Mucosa of stomach (tissue), 1 donor: ENCODE data around the gene SAYSD1.
A peak's percentile ranks its signal among the peaks of the same experiment; 100 is the strongest.
"Not testable (repeated sequence)": the region's sequence is repeated elsewhere in the genome, so short reads cannot be mapped to it uniquely, and the experiment has no call there.

Experiments
- H3K27me3 ChIP-seq: one replicate; pipeline ENCODE4 v1.7.0; 2013; ENCODE audit warnings: mild to moderate bottlenecking, low read length; ENCODE audit not compliant: control insufficient read depth, insufficient read depth
- H3K36me3 ChIP-seq: one replicate; pipeline ENCODE4 v1.7.0; 2013; ENCODE audit warnings: low read length; ENCODE audit not compliant: control insufficient read depth, insufficient read depth
- H3K4me1 ChIP-seq: one replicate; pipeline ENCODE4 v1.7.0; 2013; ENCODE audit warnings: mild to moderate bottlenecking, low read length; ENCODE audit not compliant: control insufficient read depth, insufficient read depth
- H3K4me3 ChIP-seq: one replicate; pipeline ENCODE4 v1.7.0; 2013; ENCODE audit warnings: low read length
- H3K9ac ChIP-seq: one replicate; pipeline ENCODE4 v1.7.0; 2013; ENCODE audit warnings: mild to moderate bottlenecking, low read length, moderate library complexity
- H3K9me3 ChIP-seq: one replicate; pipeline ENCODE4 v1.7.0; 2013; ENCODE audit warnings: mild to moderate bottlenecking, low read length, moderate library complexity; ENCODE audit not compliant: control insufficient read depth
- donor health status: Pancreatic carcinoma.

Gene SAYSD1

DNA sequence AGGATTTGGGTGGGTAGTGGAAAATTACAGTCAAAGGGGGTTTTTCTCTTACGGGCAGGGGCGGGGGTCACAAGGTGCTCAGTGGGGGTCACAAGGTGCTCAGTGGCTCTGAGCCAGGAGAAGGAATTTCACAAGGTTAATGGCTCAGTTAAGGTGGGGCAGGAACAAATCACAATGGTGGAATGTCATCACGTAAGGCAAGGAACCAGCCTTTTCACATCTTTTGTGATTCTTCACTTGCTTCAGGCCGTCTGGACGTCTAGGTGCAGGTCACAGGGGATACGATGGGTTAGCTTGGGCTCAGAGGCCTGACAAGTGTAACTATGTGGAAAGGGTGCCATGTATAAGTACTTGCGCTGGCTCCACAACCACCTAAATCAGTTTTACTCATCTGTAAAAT is 21.2 kb upstream of the SAYSD1 start:
- not testable (repeated sequence) for H3K36me3 ChIP-seq, H3K9me3 ChIP-seq, H3K4me1 ChIP-seq, H3K27me3 ChIP-seq, H3K4me3 ChIP-seq, H3K9ac ChIP-seq

DNA sequence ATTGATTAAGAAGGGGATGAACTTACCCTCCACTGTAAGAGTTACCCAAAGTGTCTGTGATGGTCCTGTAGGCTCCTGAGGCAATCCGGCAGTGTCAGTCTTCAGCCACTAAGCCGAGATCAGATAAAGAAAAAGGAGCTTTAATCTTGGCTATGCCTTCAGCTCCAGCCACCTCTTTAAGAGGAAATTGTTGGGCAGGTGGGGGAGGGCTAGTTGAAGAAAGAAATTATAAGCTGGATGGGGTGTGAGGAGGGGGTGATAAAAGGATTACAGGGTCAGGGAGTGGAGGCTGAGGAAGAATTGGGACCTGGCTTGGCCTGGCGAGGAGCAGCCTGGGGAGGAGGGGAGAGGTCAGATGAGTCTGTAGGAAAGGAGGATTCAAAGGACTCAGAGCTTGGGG is 19.8 kb upstream of the SAYSD1 start:
- H3K36me3 ChIP-seq, H3K9ac ChIP-seq, H3K4me1 ChIP-seq, H3K9me3 ChIP-seq, H3K4me3 ChIP-seq, H3K27me3 ChIP-seq: not testable (repeated sequence)

DNA sequence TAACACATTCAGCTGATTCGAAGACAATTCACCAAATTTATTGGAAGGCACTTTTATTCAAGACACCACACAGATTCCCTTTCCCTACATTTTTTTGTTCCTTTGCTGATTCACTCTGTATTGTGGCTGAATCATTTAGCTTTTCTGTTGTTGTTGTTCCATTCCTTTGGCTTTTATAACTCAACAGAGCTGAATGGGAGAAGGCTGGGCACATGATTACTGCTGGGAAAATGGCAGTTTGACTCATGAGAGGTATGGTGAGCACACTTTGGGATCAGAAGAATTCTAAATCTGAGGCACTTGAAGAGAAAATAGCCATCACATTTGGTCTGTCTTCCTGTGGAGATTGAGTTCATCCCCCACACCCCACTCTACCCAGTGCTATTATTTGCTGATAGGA is 15.7 kb upstream of the SAYSD1 start:
- H3K4me3 ChIP-seq = no peak overlapping the region
- no peaks in the 10 kb centered on the region for H3K36me3 ChIP-seq
- no peak overlapping the region for H3K9ac ChIP-seq
- no peaks in the 10 kb centered on the region for H3K4me1 ChIP-seq
- no peaks in the 10 kb centered on the region for H3K27me3 ChIP-seq
- no peaks in the 10 kb centered on the region for H3K9me3 ChIP-seq

DNA sequence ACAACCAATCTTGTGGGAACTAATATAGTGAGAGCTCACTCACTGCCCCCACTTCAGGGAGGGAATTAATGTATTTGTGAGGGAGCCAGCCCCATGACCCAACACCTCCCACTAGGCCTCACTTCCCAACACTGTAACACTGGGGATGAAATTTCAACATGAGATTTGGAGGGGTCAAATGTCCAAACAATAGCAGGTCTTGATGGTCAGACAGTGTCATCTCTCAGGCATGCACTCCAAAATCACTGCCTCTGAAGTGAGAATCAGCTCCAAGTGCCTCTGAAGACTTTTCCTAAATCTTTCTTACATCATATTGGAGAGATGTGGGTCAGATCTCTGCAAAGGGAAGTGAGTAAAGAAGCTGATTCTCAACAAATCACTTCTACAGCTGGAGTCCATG is 13.8 kb upstream of the SAYSD1 start:
- Histone ChIP-seq H3K4me1 (no peaks in the 10 kb centered on the region), H3K36me3 (no peaks in the 10 kb centered on the region), H3K4me3 (no peak overlapping the region), H3K27me3 (no peaks in the 10 kb centered on the region), H3K9me3 (no peaks in the 10 kb centered on the region), H3K9ac (no peak overlapping the region)

DNA sequence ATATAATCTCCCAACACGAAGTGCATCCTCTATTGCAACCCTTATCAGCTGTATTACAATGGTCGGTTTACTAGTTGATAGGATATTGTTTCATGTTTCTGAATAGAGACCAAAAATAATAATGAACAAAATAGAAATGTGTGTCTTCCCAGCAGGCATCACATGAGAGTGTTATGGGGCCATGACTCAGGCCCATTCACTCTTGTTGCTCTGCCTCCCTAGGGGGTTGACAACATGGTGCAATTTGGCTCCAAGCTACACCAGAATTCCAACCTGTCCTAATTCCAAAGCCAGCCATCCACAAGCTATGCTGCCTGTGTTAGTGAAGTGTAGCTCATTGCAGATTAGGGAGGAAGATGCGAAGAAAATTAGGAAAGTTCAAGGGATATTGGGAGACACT is 13.1 kb upstream of the SAYSD1 start:
- H3K4me1 ChIP-seq = no peaks in the 10 kb centered on the region
- H3K9me3 ChIP-seq = no peaks in the 10 kb centered on the region
- no peak overlapping the region for H3K9ac ChIP-seq
- H3K27me3 ChIP-seq = no peaks in the 10 kb centered on the region
- H3K4me3 ChIP-seq = no peak overlapping the region
- no peaks in the 10 kb centered on the region for H3K36me3 ChIP-seq

DNA sequence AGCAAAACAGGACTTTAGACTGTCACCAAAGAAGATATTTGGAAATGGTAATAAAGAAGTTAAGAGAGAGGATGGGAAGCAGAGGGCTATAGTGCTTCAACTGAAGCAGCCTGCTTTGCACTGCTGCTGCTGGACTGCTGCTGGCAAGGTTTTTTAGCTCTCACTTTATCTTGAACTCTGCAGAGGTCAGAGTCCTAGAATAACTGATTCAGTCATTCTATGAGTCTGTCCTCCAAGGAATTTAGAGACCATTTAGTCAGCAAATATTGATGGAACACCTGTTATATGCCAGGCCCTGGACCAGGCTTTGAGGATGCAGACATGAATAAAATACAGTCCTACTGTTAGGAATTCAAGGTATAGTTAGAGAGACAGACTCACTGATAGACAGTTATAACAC is 9.1 kb upstream of the SAYSD1 start:
- H3K27me3 ChIP-seq = no peaks in the 10 kb centered on the region
- H3K4me1 ChIP-seq = no peaks in the 10 kb centered on the region
- H3K9me3 ChIP-seq = no peaks in the 10 kb centered on the region
- no peaks in the 10 kb centered on the region for H3K36me3 ChIP-seq
- no peak overlapping the region for H3K4me3 ChIP-seq
- no peak overlapping the region for H3K9ac ChIP-seq

DNA sequence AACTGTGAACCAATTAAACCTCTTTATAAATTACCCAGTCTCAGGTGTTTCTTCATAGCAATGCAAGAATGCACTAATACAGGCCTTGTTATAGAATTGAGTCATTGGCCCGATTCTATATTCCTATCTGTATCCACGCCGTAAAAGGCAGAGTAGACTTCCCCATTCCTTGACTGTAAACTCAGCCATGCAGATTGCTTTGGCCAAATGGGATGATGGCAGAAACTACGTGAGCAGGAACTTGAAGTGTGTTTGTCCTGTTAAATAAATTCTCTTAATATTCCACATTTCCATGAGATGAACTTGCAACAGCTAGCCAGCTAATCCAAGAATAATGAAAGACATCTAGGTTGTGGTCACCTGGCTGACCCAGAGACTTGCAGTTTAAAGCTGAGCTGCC is 3.9 kb upstream of the SAYSD1 start:
- Histone ChIP-seq H3K4me3 (no peak overlapping the region), H3K4me1 (peaks cover 10% of the 10 kb centered on the region), H3K9ac (no peak overlapping the region), H3K36me3 (no peaks in the 10 kb centered on the region), H3K27me3 (no peaks in the 10 kb centered on the region), H3K9me3 (no peaks in the 10 kb centered on the region)

DNA sequence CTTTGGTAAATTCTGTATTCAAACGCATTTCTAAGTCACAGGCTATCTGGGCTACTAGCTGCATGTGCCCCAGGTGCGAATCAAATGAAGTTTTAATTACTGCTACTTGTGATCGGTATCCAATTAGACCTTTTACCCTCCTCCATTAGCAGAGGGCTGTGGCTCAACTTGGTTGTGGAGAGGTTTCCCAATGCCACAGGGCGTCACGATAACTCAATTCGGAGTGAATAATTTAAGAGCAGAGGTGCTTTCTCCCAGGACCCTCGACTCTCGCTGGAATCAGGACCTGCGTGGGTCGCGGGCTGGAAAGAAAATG is 640 bp downstream of the SAYSD1 start:
- Histone ChIP-seq H3K4me3 (peak overlapping the region; percentile 71), H3K4me1 (peaks cover 10% of the 10 kb centered on the region), H3K9me3 (no peaks in the 10 kb centered on the region), H3K36me3 (no peaks in the 10 kb centered on the region), H3K27me3 (no peaks in the 10 kb centered on the region), H3K9ac (peak overlapping the region; percentile 71)

DNA sequence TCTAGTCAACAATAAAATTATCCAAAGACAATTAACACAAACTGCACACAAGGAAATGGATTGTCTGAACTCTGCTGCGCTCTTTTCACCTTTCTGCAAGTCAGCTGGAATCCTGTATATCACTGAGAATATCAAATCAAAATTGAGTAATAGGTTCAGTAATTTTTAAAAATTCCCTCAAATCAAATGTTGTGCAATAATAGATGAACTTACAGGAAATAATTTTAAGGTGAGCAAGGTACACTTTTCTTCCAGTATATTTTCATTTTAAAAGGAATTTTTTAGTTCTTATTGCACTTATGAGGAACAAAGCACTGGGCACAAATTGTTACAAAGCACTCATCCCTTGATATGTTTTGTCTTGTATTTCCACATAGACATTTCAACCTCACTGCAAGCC is 1.2 kb downstream of the SAYSD1 start:
- H3K27me3 ChIP-seq = no peaks in the 10 kb centered on the region

DNA sequence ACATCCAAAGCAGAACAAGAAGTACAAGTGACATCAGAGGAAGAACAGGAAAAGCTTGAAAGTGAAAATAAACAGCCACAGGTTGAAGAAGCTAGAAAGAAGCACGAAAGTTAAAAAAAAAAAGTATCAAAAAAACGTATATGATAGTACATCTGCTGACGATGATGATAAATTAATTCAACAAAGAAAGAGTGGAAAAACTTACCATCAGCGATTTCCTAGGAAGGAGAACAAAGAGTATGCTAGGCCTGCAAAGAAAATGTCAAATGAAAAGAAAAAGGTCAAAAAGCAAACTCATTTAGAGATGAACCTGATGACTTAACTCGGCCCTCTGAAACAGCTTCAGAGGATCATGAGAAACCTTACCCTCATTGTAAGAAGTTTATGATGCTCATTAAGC is 3.7 kb downstream of the SAYSD1 start:
- peaks cover 21% of the 10 kb centered on the region for H3K4me1 ChIP-seq
- H3K27me3 ChIP-seq = no peaks in the 10 kb centered on the region
- H3K4me3 ChIP-seq = no peak overlapping the region
- no peaks in the 10 kb centered on the region for H3K9me3 ChIP-seq
- H3K36me3 ChIP-seq = no peaks in the 10 kb centered on the region
- H3K9ac ChIP-seq = no peak overlapping the region

More for the DNA sequence above, 1.2 kb downstream of the SAYSD1 start:
- Histone ChIP-seq H3K4me3 (no peak overlapping the region), H3K9me3 (no peaks in the 10 kb centered on the region), H3K4me1 (peaks cover 14% of the 10 kb centered on the region), H3K36me3 (no peaks in the 10 kb centered on the region), H3K9ac (no peak overlapping the region)

DNA sequence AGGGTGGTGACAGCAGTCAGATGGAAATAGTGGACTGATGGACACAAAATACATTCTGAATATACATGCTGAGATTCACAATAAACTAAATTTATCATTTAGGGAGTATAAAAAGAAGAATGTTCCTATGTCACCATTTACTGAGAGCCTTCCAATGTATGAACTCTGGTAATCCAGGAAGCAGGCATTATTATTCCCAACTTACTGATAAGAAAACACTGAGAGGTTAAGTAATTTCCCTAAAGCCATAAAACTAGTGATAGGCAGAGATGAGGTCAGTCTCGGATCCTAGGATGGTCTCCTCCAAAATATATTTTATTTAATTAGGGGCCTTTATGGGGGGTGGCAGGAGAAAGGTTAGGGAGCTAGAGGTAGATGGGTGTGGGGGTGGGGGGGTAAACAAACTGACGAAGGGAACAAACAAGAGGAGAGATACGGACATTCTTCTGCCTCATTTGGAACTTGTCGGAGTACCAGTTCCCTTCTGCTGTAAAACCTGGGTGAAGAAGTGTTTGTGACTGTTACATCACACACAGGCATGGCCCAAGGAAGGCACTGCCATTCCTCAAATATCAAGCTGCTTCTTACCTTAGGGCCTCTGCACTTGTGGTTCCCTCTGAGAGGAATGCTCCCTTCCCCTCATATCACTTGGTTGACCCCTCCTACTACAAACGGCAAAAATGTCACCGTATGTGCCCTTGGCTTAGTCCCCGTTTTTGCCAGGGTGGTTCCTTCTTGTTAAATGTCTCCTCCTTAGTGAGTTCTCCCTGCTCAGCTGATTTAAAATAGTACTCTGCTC is 6.7 kb downstream of the SAYSD1 start:
- no peaks in the 10 kb centered on the region for H3K36me3 ChIP-seq
- no peaks in the 10 kb centered on the region for H3K9me3 ChIP-seq
- H3K27me3 ChIP-seq = no peaks in the 10 kb centered on the region
- H3K4me1 ChIP-seq = peaks cover 11% of the 10 kb centered on the region
- H3K9ac ChIP-seq = no peak overlapping the region
- H3K4me3 ChIP-seq = no peak overlapping the region

DNA sequence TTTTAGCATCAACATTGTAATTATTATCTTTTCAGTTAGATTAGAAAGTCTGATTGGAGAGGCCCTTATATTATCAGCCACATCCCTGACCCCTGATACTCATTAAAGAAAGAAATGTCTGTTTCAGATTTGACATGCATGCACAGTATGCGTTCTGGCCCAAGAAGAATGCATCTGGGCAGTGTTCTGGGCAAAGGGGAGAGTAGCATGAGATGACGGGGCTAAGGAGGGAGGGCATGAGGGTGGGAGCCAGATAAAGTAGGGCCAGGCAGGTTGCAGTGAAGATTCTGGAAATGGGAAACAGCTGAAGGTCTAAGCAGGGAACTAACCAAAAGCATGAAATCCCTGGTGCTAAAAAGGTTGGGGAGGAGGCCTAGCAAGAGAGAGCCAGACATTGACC is 7.3 kb downstream of the SAYSD1 start:
- H3K36me3 ChIP-seq = no peaks in the 10 kb centered on the region
- no peak overlapping the region for H3K4me3 ChIP-seq
- H3K9ac ChIP-seq = no peak overlapping the region
- H3K4me1 ChIP-seq = peaks cover 11% of the 10 kb centered on the region
- no peaks in the 10 kb centered on the region for H3K9me3 ChIP-seq
- no peaks in the 10 kb centered on the region for H3K27me3 ChIP-seq

DNA sequence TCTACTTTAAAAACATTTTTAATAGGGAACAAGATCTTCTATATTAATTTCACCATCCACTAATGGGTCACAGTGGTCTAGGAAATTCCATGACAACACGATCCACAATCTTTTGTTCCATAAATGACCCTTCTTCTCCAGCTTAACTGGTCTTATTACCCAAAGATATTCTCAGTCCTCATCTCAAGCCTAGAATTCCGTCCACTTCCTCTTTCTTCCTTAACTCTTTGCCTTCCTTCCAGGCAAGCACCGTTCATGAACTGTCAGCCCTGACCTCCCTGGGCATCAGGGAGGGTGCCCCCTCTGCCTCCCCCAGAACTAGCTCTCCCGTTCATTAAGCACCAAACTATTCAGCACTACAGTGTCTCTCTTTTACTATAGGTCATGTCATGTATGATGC is 8.0 kb downstream of the SAYSD1 start:
- Histone ChIP-seq H3K4me1 (peaks cover 11% of the 10 kb centered on the region), H3K9ac (no peak overlapping the region), H3K36me3 (no peaks in the 10 kb centered on the region), H3K4me3 (no peak overlapping the region), H3K9me3 (no peaks in the 10 kb centered on the region), H3K27me3 (no peaks in the 10 kb centered on the region)
